IPS-NIHi7 (cell line): Measurements from ENCODE around the gene PURA.
A peak's percentile ranks its signal among the peaks of the same experiment; 100 is the strongest.

Experiments
- DNase-seq: peaks from one replicate; pipeline ENCODE4 v3.0.0; 2012; ENCODE audit warnings: mixed read lengths; ENCODE audit errors: extremely low spot score

PURA gene

DNA sequence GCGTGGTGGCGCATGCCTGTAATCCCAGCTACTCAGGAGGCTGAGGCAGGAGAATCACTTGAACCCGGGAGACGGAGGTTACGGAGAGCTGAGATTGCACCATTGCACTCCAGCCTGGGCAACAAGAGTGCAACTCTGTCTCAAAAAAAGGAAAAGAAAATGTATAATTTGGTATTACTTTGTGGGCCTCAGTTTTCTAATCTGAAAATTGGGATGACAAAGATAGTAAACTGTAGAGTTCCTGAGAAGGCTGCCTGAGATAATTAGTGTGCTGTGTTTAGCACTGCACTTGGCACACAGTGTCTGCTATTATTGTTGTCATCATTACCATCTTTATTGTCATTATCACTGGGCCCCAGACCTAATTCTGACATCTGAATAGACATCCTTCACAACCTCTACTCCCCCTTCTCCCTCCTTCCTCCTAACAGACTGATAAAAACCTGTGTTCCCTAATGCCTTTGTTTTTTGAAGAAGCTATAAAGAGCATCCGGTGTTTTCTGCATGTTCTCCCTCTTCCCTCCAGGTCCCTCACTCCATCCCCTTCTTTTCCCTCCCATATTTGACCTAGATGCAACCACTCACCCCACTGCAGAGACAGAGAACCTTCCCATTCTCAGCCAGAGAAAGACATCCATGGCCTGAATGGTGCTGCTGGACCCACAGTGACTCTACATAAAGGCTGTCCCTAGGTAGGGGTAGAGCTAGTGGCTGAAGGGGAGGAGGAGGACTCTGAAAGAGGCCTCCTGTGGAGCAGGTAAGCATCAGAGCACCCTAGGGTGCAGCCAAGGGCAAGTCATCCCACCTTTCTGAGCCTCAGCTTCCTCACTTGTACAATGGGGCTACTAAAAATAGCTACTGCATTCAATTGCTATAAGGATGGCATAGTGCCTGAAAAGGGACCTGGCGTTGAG, 45.4 kb downstream of the PURA start:
- no peak for DNase-seq

DNA sequence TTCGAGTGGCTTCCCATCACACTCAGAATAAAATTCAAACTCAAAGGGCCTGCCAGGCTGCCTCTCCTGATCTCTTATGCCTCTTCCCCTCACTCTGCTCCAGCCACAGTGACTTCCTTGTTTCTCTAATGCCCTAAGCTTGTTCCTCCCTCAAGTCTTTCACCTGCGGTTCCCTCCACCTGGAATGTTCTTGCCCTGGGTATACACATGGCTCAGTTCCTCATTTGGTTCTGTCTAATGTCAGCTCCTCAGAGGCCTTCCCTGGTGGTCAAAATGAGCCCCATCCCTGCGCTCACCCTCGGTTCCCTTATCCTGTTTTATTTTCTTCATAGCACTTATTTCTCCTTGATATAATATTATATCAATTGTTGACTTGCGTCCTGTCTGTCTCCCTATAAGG, 48.4 kb downstream of the PURA start:
- DNase-seq: no peak

DNA sequence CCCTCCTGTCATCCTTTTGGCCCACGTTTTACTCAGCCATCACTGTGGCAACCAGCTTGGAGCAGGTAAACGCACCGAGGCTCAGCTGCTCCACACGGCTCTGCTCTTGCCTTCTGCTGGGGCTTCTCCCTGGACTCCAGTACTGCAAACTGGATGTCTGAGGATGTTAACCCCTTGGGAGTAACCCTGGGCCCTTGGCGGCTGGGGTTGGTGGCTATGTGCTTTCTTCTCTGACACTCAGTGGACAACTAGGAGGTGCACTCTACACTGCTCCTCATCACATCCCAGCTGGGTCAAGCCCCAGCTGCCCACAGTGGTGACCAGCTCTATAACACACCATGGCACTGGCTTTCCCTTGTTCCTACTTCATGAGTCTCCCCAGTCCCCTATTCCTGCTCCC, 48.9 kb downstream of the PURA start:
- no peak for DNase-seq

DNA sequence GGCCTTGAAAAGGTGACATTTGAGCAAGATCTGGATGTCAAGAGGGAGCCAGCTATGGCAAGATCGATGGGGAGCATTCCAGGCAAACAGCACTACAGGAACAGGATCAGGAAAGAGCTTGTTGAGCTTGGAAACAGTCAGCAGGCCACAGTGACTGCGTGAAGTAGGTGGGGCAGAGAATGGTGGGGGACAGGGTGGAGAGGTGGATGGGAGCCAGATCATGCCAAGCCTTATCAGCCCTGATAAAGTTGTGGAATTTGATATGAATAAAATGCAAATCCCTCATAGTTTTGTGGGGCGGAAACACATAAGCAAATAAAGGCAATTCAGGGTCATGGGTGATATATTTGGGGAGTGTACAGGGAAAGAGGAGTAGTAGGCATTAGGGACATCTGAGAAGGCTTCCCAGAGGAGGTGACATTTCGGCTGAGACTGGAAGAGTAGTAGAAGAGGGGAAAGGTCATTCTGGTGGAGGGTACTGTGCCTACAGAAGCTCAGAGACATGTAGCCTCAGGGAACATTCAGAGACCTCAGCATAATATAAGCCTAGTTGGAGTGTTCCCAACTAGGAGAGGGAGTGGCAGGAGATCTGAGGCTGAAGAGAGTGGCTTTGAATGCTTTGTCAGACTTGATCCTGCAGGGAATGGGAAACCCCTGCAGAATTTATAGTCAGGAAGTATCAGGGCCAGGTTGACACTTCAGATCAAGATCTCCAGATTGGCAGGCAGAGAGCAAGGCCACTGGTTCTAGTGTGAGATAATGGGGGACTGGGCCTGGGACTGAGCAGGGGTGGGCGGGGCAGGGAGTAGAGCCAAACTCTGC, 51.4 kb downstream of the PURA start:
- DNase-seq: no peak

DNA sequence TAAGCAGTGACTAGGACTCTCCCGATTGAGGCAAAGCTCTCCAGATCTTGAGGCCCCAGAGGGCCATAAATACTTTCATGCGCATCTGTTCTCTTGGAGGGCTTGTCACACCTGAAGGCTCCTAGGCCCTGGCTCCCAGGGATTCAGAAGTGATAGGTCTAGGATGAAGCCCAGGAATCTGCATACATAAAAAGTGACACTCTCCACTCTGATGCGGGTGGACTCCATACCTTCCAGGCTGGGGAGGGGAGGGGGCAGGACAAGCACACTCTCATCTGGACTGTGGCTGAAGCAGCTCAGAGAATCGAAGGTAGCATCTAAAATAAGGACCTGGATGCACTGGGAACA, 52.0 kb downstream of the PURA start:
- no peak for DNase-seq

DNA sequence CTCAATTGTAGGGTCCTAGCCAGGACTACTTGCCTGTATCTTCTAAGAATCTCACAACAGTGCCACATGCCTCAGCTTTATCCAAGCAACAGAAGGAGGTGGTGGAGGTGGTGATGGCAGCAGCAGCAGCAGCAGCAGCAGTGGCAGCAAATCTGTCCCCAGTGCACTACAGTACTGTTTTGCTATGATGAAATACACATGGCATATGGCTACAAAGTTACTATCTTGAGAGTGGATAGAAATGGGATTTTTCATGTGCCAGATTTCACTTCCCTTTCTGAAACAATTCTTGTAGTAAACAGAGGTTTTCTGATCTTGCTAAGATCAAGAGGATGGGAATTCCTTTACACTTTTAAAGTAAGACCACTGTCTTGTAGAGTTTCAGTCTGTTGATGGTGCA, 53.0 kb downstream of the PURA start:
- no peak for DNase-seq

DNA sequence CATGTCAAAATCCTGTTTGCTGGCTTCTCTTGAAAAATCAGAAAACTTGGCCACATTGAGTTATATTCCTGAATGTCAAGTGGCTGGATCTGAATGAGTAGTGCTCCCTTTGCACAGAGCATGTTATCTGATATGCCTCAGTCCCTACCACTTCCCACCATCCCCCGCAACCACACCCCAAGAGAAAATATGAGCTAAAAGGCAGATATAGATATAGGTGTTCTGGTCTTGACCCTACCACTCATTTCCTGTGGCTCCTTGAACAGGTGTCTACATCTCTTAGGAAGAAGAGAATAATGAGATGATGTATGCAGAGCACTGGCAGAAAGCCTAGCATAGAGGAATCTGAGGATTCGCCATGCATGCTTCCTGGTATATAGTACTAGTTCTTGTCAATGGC, 54.5 kb downstream of the PURA start:
- no peak for DNase-seq

DNA sequence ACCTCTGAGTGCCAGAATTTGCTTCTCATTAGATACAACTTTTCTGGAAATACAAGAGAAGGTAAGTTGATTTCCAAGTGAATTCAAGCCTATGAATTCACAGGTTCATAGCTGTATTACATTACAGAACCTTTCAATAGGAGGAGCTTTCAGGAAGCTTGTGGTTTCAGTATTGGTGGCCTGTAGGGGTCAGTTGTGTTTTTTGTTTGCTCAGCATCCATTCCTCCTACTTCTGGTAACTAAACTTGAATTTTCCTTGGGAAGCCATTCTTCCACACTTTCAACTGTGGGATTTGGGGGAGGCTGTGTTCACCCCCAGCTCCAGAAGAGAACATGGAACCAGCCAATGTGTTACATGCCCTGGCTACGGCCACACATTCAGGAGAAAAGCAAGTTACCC, 55.5 kb downstream of the PURA start:
- no peak for DNase-seq

DNA sequence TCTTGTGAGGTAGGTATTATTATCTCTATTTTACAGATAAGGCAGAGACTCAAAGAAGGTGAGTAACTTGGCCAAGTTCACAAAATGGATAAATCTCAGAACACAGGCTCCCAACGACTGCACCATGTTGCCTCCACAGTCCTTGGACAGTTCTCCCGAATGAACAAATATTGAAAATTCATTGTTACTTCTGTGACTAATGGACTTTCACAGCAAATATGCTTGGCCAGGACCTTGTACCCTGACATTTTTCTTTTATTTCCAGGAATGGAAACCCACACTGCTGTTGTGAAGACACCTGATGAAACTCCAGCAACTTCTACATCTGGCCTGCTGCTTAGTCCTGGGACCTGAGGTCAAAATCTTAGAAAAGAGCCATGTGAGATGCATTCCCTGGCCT, 58.6 kb downstream of the PURA start:
- DNase-seq: no peak

DNA sequence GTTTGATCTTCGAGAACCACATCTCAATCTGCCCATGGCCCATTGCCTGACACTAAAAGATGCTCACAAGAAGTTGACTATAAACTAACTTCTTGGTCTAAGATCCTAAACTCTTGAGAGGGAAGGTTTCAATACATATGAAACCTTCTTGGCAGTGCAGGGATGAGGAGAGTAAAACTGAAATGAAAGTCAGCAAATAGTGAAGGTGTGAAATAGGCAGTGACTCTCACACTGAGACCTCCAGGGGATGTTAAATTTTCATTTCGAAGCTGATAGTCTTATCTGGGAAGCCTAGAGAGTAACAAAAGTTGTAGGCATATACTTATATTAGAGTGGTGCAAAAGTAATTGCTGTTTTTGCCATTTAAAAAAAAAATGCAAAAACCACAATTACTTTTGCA, 60.1 kb downstream of the PURA start:
- no peak for DNase-seq

DNA sequence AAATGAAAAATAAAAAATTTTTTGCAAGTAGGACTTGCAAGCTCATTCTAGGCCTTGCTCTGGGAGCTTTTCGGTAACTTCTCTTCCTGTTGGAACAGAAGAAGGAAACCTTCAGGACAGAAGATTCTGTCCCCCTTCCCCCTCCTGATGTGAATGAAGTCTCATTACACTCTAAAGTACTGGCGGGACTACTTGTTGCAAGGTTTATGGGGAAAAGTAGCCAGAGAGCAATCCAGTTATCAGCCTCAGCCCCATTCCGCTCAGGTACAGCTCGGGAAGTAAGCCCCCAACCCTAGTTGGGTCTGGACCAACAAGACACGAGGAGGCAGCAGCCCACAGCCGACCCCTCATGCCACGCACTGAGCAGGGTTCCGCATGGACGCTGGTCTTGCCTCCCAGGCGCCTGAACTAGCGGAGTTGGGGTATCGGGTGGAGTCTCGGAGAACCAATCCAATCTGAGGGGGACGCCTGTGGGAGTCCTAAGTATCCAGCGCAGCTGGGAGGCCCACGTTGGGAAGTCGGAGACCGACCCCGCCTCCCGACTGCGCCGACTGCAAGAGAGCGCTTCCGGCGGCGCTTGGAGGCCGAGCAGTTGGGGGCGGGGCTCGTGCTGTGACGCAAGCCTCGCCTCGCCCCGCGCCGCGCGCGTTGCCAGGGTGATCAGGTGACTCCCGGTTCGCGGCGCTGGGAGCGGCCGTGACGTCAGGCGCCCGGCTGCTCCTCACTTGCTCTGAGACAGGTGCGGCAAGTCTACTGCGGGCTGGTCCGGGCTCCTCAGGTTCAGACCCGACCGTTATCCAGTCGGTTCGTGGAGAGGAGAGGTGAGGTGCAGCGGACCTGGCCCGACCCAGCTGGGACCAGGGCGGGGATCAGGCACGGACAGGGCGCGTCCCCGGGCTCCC, 60.8 kb downstream of the PURA start, which contains the start of gene CYSTM1:
Gene CYSTM1, plus strand, starts transcription at position 724 of the 902 bp plus-strand sequence. CDS start 19,278 bp downstream, outside the sequence.
- peak; percentile 96 for DNase-seq
